Stimulated activated CD4-positive, alpha-beta T cell treated with anti-CD3 and anti-CD28 coated beads, Interleukin-1b, Interleukin-23, amount 100 ng/mL, for 4 hours (primary cell): ENCODE measurements around the gene TSPAN11.
"Not testable (repeated sequence)": the region's sequence is repeated elsewhere in the genome, so short reads cannot be mapped to it uniquely, and the experiment has no call there.

Experiments used
- DNase-seq, 2 donors: peaks; one replicate each; pipeline ENCODE4 v3.0.0-alpha.2; 2020; ENCODE audit warnings: low read depth in 2 of 2

Gene TSPAN11

DNA sequence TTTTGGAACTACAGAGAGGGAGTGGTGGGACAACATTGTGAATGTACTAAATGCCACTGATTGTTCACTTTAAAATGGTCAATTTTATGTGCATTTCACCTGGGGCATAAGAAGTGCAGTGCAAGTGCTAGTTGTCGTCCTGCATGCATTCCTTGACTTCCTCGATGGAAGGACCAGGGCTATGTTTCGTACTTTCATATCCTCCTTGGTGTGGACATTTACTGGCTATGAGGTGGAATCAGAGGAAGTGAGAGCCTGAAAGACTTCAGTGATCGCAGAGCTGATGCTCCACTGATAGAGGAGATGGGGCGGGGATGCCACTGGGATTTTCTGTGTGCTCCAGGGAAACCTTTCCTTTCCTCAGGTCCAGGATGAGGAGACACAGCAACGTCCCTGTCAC is 93.0 kb downstream of the TSPAN11 start:
- DNase-seq = no peak

DNA sequence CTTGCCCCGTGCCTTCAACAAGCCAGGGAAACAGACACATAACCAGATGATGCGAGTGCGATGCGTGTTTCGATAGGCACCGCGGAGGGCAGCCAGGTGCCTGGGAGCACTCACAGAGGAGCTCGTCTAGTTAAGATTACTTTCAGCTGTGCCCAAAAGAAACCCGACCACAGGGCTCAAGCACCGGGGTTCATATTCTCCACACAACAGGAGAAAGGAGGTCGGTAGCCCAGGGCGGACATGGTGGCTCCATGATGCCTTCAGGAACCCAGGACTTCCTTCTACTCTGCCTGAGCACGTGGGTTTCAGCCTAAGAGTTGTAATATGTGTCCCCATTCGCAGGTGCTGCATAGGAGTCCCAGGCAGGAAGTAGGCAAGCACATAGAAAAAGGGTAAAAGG is 93.4 kb downstream of the TSPAN11 start:
- DNase-seq = no peak

DNA sequence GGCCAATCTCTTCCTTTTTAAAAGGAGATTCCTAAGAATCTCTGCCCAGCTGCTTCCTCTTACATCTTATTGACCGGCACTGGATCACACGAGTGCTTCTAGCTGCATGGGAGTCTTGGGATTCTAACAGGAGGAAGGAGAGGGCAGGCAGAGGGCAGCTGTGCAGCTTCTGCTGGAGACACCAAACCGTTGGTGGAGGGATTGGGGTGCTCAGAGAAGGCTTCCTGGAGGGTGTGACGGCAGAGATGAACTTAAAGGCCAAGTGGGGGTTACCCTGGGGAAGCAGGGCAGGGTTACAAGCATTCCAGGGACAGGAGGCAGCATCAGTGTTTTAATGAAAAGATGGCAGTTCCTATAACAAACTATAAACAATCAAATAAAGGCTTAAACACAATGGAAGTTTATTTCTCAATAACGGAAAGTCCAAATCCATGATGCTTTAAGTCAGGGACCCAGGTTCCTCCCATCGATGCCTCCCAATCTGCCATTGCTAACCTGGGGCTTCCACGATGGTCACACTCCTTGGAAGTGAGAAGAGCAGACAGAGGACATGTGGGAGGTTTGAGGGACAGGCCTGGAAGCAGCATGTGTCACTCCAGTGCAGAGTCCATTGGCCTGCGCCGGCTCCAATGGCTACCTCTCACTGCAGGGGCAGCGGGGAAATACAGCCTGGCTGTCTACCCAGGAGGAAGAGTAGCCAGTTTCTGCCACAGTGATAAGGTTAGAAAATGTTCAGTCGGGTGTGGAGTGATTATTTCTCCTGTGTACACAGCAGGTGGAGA is 94.0 kb downstream of the TSPAN11 start:
- DNase-seq = no peak

DNA sequence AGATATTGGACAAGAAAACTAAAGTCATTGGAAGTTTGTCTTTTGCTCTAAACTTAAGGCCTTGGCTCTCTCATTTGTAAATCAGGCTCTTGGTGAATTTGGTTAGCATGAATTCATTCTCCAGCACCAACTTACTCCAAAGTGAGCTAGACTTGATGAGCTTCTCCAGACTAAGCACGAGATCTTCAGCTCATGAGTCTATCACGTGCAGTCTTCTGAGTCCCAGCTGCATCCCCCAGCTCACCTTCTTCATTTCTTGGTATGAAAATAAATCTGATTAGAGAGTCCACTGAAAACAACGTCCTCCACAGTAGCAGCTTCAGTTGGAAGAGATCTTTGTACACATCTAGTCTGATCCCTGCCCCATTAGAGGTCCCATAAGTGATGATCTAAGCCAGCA is 94.6 kb downstream of the TSPAN11 start:
- DNase-seq = no peak

DNA sequence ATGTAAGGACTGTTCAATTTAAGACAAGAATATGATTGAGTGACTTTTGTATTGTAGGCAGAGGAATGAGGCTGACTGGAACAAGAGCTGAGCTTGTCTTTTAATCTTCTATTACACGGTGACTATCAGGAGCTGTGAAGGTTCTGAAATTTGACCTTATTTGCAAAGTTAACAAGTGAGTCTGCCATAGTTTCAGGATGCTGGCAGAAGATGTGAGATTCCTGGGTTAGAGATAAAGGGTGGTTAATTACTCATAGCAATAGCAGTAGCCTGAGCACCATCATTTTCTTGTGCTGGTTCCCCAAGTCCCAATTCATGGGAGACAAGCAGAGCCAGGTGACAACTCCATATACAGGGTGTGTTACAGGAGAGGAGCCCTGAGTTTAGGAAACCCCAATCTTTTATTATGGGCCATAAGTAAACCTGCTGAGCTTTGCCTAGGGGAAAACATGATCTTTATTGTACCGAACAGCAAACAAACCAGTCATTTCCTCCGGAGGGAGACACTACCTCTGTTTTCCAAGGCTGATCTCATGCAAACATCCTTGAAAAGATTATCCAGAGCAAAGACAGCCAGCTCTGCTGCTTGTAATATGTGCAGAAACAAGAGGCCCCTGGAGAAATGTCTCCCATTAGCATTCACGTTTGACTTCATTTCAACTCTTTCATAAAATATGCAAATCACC is 95.4 kb downstream of the TSPAN11 start:
- no peak for DNase-seq

DNA sequence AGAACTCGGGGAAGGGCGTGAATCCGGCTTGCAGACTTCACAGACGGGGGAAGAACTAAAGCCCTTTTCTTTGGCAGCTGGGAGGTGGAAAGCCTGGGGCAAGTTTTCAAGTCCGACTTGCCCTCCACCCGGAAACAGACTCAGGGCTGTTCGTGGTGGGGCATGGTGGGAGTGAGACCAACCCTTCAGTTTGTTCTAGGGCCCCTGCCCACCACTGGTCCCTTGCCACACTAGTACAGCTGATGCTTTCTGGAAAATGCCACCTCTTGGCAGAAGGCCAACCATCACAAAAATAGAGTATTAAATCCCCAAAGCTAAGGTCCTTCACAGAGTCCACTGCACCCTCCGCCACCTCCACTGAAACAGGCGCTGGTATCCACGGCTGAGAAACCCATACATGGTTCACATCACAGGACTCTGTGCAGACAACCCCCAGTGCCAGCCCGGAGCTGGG is 96.8 kb downstream of the TSPAN11 start:
- no peak for DNase-seq

DNA sequence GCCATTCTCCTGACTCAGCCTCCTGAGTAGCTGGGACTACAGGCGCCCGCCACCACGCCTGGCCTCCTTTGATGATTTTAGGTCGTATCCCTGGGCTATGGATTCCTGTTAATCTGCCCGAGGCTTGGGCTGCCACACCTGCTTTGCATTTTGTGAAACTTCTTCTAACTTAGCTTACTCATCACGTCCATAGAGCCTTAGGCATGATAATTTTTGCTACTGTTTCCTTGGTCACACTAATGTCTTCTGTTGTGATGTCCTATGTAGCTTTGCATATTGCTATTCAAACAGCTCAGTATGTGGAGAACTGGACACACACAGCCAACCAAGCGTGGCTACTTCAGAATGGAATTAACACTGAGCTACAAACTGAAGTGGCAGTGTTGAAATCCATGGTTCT is 99.7 kb downstream of the TSPAN11 start:
- no peak for DNase-seq

DNA sequence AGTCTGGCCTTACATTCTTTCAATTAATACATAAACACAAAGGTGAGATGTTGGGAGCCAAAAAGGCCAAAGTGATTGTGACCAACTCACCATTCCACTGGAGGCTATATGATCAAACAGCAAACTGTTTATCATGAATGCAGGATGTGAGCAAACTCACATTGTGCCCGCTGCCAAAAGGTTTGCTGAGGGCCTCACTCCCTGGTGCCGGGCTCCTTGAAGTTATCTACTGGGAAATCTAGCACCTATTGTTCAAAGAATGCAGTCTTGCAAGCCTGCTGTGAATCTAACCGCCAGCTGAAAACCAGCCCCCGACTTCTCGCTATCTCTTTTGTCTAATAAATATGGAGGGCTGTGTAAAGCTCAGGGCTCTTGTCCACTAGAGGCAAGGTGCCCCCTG is 100.5 kb downstream of the TSPAN11 start:
- DNase-seq = not testable (repeated sequence)

DNA sequence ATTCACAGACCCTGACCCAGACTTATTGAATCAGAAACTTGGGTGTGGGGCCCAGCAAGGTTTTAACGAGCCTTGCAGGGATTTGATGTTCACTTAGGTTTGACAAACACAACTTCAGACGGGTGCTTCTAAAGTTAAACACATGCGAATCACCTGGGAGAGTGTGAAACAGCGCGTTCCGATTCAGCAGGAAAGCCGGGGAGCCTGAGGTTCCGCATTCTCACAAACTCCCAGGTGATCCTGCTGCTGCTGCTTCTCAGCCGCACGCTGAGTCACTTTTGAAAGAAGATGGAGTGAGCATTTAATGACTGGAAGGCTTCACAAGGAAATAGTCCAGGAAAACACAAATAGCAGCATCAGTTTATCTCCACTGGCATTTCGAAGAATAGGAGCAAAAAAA is 102.9 kb downstream of the TSPAN11 start:
- no peak for DNase-seq

DNA sequence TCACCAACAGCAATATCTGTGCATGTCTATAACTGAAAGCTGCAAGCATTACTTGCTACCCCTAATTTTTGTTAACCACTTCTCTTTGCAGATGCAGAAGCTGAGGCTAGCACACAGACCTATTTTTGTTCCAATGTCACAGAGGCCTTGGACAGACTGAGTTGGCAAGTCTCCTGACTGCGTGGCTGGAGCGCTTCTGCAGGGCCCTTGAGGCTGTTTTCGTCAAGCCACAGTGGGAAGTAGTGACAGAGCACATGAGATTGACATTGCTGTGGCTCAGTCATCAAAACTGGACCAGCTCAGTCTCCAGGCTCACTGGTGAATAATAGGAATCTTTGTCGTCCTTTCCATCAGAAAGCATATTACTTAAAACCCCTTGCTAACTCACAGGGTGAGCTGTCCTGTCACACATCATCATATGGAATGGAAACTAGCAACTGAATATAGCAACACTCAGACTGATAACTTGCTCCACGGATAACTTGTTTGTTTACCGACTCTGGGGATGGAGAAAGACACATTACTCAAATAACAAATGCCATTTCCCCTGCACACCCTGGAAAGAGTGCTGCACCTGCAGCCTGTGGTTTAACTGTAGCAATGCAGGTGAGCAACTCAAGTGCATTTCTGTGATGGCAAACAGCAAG is 103.5 kb downstream of the TSPAN11 start:
- DNase-seq = no peak

DNA sequence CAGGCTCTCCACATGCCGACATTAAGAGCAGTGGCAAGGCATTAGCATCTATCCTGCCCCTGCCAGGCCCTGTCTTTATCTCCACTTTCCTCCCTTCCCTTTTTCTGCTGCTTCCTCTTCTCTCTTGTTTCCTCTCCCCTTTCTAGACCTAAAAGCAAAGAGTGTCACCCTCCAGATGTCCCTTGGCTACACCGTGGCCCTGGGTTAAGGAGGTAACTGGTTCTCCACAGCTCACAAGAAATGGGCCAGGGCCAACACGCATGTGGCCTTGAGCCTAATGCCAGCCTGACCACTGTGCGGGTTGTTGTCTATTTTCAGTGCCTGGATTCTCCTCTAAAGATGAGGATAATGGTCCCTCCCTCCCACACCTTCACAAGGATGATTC is 105.4 kb downstream of the TSPAN11 start:
- DNase-seq = no peak

DNA sequence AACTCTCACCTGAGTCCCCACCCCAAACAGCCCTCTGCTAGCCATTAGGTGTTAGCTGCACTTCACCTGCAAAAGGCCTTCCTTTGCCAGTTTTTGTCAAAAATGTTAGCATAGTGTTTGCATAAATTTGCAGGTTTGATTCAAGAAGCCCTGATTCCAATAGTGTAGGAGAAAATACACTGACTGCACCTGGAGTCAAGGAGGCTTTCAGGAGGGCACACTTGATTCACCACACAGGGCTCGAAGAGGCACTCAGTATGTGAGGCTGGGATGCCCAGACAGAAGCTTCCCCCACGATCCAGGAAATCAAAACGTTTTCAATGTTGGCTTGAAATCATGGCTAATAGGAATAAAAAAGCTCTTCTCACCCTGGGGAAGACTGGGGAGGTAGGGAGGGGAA is 106.6 kb downstream of the TSPAN11 start:
- DNase-seq = no peak

DNA sequence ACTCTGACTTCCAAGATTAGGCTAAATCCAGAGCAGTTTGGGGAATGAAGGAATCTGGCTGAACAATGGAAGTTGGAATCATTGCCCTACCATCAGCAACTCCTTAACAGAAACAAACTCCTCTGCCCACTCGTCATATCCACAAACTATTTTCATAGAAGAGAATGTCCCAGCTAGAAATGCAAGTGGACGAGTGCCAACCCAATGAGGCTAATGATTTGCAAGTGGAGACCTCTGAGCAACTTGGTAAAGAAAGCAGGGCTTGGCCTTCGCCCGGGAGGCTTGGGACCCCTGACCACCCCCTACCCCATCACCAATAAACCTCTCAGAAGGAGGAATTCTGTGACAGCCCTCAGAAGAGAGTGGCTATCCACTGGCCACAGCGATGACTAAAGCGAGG is 107.1 kb downstream of the TSPAN11 start:
- DNase-seq = no peak

DNA sequence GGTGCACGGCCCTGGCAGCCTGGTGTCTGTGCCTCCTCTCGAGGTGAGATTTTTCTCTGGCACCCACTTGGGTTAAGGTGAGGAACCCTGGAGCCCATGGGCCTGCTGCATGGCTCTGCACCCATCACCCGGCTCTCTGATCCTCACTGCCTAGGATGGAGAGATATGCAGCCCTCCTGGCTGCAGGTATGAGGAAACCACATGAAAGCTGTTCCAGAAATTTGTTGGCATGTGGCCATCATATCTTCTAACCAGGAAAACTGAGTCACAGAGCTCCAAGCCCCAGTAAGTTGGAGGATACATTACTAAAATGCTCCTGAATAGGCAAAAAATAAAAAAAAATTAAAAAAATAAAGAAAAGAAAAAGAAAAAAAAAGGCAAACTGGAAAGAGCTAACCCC is 107.8 kb downstream of the TSPAN11 start:
- DNase-seq = no peak

DNA sequence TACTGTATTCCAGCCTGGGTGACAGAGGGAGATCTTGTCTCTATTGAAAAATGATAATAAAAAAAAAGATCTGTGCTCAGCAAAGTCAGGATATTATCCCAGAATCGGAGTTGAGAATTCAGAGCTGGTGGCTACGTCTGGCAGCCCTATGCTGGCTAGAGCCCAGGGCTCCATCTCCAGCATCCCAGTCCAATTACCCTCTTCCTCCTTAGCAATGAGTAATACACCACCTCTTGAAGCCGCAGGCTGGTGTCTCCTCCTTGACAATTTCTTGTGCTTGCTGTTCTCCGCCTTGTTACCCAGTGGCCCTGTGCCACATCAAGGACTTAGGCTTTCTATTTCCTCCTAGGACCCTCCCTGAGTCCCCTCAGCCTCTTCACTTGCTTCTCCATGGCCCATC is 108.7 kb downstream of the TSPAN11 start:
- no peak for DNase-seq

DNA sequence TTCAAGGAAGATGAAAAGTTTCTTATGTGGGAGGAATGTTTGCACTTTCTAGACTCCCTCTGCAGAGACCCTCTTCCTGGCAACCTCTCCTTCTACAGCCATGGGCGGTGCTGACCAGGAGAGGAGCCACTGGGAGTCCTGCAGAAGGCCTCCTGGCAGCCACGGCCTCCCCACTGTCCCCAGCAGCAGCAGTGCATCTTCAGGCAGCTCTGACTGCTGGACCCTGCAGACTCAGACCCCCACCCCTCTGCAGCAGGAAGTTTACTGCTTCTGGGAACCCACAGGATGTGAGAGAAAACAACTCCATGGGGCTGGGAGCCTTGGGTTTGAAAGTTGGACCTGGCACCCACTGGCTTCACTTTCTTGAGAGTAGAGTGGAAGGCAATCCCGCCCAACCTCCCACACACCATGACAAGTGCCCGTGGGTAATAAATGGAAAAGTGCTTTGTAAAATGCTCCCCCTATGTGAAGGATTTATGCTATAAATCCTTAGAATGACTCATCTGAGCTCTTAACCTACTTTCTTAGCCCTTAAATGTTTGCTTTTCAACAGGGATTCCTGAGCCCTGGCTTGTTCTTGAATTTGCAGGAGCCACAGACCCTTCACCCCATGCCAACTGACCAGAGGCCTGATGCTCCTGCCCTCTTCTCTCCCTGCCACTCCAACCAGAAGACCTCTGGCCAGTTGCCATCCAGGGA is 109.6 kb downstream of the TSPAN11 start:
- DNase-seq = no peak

DNA sequence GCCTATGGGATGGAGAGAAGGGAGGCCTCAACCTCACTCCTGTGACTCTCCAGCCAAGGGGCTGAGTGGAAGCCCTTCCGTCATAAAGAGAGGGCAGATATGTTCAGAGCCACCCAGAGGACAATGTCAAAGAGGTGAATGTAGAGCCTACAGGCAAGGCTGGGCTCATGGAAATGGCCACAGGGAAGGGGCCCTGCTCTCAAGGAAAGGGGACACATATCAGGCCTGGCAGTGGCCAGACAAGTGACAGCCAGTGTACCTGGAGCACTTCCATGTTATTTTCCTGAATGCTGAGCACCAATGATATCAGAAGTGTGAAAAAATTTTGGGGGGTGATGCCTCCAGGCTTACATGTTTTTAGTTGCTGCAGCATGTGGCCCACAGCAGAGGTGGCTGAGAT is 110.5 kb downstream of the TSPAN11 start:
- DNase-seq = no peak

DNA sequence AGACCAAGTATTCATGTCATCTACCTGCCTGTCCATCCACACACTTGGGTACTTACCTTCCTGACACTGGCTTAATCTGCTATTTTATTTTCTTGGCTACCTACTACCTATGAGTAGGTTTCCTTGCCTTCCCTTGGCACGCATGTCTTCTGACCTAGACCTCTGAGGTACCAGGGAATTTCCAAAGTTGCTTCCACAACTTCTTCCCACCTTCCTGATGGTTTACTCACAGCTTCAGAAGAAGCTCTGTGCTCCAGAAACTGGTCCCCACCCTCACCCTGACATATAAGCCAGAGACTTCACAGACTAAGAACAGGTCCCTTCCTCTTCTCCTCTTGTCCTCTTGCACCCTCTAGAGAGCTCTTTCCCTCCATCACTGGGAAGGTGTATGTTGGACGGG is 111.4 kb downstream of the TSPAN11 start:
- no peak for DNase-seq

DNA sequence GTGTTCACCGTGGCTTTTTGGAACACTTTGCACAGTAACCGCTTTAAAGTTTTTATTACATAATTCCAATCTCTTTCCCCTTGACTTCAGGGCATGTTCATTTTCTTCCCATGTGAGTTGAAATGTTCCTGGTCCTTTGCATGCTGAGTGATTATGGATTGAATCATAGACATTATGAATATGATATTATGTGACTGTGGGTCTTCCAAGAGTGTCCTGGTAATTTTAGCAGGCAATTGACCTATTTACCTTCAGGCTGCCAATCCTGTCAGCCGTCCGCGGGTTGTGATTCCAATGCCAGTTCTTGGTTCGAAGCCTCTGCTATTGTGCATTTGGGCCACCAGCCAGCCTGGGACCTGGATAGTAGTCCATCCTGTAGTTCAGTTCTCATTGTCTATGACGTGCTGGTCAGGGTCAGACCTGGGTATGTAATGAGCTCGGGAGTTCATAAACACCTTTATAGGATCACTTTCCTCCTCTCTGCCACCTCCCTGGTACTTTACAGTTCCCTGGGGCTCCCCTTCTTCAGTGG is 114.6 kb downstream of the TSPAN11 start:
- DNase-seq = no peak
